NCI-H2171 treated with DMSO at 0.1 percent for 48 hours (cell line): ENCODE data around the gene DLGAP5.

ENCODE experiments used
- DNase-seq: peaks from one replicate; lab custom pipeline; 2025; lab: John Stamatoyannopoulos, UW

DLGAP5 gene

GRCh38 chr14:55114720-55115119 lies 76.7 kb downstream of the DLGAP5 start:
- no peak for DNase-seq

GRCh38 chr14:55111122-55111708 lies 80.2 kb downstream of the DLGAP5 start:
- peak; percentile 84 for DNase-seq

GRCh38 chr14:55109836-55110235 lies 81.5 kb downstream of the DLGAP5 start:
- peak; percentile 44 for DNase-seq

GRCh38 chr14:55107766-55108554 lies 83.4 kb downstream of the DLGAP5 start:
- peak; percentile 42 for DNase-seq

GRCh38 chr14:55105991-55106390 lies 85.4 kb downstream of the DLGAP5 start:
- no peak for DNase-seq

GRCh38 chr14:55103971-55104954 lies 87.1 kb downstream of the DLGAP5 start:
- DNase-seq = no peak

GRCh38 chr14:55103005-55103640 lies 88.3 kb downstream of the DLGAP5 start:
- DNase-seq = peak; percentile 22

GRCh38 chr14:55102141-55102621 lies 89.2 kb downstream of the DLGAP5 start:
- DNase-seq = peak; percentile 26

- DNase-seq = no peak
Measured at GRCh38 chr14:55101698-55102097, 89.7 kb downstream of the DLGAP5 start.

- DNase-seq = no peak
Measured at GRCh38 chr14:55099756-55100155, 91.6 kb downstream of the DLGAP5 start.

- DNase-seq = no peak
Measured at GRCh38 chr14:55098561-55098898, 92.9 kb downstream of the DLGAP5 start.
